ENCODE results near the gene TREML2.
A peak's percentile ranks its signal among the peaks of the same experiment; 100 is the strongest.
"Not testable (repeated sequence)": the region's sequence is repeated elsewhere in the genome, so short reads cannot be mapped to it uniquely, and the experiment has no call there.

TREML2 gene, protein sequence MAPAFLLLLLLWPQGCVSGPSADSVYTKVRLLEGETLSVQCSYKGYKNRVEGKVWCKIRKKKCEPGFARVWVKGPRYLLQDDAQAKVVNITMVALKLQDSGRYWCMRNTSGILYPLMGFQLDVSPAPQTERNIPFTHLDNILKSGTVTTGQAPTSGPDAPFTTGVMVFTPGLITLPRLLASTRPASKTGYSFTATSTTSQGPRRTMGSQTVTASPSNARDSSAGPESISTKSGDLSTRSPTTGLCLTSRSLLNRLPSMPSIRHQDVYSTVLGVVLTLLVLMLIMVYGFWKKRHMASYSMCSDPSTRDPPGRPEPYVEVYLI

DNA sequence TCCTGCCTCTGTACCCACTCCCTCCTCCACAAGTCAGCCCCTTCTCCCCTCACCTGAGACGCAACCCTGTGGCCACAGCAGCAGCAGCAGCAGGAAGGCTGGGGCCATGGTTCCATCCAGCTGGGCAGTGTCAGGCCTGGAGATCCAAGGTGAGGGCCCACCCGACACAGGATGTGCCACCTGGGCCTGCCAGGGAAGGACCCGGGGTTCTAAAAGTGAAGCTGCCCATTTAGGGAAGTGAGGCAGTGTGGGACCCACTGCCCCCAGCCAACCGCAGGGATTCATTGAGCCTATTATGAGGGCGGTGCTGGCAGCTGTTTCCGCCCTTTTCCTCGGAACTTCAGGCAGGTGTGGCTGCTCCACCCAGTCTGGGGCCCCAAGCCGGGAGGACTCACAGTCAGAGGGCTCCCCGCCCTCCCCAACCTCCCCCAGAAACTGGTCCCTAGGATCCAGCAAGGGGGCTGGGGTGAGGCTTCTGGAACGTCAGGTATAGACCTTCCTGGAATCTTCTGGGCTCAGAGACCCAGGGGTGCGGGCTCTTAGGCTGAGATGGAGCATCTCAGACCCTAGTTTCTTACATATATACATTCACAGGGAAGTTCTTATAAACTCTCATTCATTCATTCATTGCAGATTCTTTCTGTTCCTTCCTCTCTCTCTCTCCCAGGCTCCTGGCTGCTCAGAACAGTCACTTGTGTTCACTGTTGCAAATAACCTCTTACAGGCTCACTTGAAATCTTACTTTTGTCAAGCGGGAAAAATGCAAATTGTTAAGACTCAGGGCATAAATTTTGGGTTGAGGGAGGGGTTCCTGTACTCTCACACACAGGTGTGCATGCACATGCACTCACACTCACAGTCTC is at the start of gene TREML2:
TSS of gene TREML2 (minus strand) at position 249 of the 863 bp plus-strand sequence. CDS start at position 108, 141 bp downstream.
- peak; percentile 52 for DNase-seq

DNA sequence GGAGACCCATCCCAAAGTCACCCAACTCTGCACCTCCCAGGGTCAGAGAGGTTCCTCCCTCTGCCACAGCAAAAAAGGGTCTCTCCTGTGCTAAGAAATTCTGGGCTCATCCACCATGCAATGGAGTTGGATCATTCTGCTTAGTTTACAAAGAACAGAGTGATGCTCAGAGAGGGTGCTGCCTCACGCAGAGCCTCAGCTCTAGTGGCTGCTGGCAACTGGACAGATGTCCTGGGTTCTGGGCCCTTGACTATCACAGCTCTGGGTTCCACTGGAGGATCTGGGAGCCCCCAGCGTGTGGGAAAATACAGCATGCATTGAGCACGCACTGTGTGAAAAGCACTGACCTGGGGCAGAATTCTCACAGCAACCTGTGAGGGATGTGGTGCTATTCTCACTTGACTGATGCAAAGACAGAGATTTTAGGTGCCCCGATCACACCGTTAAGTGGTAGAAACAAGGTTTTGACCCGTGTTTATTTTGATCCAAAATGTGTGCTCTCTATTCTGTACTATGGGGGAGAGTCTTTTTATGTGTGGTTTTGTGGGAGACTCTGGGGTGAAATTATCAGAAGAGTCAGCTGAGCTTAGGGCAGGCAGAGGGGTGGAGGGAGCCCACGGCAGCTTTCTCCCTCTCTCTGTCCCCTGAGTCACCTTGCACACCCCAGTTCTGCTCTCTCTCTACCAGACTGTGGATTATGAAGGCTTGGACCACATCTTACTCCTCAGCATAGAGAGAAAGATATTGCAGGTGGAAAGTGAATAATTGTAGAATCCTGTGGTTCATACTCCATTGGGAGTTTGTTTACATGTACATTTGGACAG is 47.1 kb upstream of the TREML2 start:
- no peak for DNase-seq

DNA sequence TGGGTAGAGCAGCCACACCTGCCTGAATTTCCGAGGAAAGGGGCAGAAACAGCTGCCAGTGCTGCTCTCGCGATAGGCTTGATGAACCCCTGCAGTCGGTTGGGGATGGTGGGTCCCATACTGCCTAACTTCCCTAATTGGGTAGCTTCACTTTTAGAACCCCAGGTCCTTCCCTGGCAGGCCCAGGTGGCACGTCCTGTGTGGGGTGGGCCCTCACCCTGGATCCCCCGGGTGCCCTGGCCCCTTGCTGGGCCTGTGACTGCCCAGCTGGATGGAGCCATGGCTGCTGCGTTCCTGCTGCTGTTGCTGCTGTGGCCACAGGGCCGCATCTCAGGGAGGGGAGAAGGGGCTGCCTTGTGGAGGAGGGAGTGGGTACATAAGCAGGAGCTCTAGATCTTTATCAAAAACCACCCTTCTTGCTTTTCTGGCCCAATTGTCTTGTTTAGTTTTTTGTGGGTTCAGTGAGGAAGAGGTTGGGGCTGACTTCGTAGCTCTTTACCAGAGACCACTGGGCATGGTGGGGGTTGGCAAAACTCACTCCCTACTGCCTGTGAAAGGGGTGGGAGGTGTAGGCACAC is 46.4 kb upstream of the TREML2 start:
- DNase-seq = no peak

DNA sequence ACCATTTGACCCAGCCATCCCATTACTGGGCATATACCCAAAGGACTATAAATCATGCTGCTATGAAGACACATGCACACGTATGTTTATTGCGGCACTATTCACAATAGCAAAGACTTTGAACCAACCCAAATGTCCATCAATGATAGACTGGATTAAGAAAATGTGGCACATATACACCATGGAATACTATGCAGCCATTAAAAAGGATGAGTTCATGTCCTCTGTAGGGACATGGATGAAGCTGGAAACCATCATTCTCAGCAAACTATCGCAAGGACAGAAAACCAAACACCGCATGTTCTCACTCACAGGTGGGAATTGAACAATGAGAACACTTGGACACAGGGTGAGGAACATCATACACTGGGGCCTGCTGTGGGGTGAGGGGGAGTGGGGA is 45.6 kb upstream of the TREML2 start:
- not testable (repeated sequence) for DNase-seq

DNA sequence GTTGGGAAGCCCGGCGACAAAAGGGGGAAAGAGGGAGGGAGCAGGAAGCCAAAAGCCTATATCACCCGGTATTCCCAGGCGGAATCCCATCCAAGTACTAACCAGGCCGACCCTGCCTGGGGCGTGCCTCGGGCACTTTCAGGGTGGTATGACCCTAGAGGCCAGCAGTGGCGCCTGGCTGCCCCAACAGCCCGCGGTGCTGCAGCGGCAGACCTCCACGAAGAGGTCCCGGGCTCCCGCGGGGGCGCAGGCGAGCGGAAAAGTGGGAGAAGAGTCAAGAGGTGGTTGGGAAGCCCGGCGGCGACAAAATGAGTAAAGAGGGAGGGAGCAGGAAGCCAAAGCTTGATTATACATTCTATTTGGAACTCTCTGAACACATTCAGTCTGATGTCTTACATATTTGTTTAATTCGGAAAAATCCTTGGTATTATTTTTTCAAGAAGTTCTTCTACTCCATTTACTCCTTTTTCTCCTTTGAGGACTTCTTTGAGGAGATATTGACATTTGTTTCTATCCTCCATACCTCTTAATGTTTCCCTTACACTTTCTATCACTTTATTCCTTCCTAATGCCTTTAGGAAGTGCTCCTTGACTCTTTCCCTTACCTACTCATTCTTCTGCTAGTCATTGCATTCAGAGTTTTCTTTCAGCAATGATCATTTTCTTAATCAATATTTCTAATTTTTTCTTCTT is 38.7 kb upstream of the TREML2 start:
- DNase-seq = no peak

DNA sequence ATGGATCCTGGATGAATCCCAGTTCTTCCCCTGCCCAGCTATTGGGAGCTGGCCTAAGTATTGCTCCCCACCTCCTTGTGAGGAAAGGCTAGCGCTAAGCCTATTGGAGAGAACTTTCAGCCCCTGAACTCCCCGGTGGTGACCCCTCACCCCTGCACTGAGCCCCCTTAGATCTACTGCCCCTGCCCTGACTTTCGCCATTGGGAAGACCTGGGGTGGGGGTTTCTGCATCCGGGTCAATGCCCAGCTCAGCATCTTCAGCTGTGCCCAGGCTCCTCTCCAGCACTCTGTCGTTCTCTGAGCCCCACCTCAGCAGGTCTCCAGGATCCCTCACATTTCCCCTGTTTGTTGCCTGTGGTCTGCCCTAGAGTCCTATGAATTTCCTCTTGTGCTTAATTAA is 36.2 kb upstream of the TREML2 start:
- DNase-seq = no peak

DNA sequence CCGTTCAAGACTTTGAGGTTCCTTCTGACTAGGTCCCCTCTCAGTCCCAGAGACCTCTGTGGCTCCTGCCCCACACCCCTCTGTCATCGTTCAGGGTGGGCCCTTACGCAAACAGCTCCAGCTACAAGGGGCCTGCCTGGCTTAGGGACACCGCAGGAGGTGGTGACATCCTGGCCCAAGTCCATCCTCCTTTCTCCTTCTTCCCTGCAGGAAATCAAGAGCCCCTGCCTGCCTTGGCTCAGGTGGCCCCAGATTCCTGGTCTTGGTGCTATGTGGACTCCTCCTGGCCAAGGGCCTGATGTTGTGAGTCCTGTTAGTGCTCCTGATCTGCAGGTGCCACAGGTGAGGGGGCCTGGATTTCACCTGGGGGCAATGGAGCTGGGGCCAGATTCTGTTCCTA is 35.3 kb upstream of the TREML2 start:
- no peak for DNase-seq

DNA sequence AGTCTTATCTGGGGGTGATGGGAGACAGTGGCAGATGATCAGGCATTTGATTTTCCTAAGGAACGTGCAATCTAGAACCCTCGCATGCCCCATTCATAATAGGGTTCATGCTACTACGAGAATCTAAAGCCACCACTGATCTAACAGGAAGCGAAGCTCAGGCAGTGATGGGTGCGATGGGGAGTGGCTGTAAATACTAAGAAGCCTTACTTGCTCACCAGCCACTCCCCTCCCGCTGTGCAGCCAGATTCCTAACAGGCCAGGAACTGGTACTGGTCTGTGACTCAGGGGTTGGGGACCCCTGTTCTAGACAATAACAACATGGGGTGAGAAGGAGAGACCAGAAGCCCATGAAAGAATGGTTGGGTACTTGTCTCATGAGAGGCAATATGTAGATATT is 31.7 kb upstream of the TREML2 start:
- no peak for DNase-seq

DNA sequence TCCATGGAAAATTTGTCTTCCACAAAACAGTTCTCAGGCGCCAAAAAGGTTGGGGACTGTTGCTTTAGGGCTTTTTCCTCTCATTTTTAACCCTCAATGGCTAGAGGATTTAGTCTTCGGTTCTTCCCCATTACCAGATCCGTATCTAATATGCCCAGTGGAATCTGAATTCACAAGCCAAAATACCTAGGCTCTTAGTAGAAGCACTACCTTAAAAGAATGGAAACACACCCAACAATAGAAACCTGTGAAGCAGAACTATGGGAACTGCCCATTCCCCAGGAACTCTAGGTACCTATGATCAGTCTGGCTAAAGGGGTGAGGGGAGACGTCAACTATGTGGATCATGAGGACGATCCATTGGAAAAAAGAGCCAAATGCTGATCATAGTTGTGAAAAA is 30.3 kb upstream of the TREML2 start:
- no peak for DNase-seq

DNA sequence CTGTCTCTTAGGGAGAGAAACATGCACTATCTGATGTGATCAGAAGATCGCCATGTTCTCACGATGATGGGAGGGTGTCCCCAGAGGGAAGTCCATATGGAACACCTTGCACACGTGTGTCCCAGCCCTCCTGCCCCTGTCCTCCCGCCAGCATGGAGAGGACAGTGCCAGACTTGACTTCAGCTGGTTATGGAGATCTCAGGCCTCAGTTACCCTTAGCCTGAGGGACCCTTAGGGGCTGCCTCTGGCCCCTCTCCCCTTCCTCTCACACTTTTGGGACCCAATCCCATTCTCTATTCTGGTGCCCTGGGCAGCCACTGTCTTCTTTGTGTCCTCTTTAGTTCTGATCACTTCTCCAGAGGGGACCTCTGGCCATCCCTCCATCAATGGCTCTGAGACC is 28.8 kb upstream of the TREML2 start:
- DNase-seq = no peak

DNA sequence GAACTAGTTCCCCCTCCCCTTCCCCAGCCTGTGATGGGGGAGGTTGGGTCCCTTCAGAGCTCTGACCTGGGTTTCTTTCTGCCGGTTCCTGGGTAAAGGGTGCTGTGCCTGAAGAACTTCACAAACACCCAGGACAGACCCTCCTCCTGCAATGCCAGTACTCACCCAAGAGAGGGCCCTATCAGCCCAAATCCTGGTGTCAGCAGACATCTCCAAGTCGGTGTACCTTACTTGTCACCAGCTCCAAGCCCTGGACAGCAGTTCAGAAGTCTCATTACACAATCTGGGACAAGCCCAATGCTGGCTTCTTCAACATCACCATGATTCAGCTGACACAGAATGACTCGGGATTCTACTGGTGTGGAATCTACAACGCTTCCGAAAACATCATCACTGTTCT is 27.7 kb upstream of the TREML2 start:
- no peak for DNase-seq

DNA sequence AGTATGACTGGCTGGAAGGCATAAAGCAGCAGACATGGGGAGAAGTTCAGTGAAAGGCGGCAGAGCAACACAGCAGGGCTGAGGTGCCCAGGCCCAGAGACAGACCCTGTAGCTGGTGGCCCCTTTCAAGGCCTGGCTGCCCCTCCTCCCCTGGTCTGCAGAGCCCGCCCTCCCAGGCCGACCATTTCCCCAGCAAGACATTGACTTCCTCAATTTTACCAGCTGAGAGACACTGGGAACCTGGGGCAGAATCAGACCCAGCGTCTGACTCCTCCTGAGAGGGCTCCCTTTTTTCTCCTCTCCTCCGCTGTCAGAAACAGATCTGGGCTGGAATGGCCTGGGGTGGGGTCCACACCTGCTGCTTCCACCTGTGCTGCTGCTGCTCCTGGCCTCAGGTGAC is 27.1 kb upstream of the TREML2 start, which contains the start of gene TREML4:
TSS of gene TREML4 (plus strand) at position 254 of the 400 bp plus-strand sequence. CDS start at position 333, 79 bp downstream.
- DNase-seq = no peak

DNA sequence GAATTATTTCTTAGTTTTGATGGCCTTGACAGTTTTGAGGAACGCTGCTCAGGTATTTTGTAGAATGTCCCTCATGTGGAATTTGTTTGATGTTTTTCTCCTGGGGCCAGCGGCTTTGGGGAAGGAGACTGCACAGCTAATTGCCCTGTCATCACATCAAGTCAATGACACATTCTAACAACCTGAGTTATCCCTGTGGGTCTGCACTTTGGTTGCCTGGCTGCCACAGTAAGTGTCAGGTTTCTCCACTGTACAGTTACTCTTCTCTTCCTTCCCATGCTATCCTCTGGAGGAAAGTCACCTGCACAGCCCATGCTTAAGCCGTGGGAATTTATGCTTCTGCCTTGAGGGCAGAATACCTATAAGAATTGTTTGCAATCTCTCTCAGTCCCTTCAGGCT is 25.8 kb upstream of the TREML2 start:
- no peak for DNase-seq

DNA sequence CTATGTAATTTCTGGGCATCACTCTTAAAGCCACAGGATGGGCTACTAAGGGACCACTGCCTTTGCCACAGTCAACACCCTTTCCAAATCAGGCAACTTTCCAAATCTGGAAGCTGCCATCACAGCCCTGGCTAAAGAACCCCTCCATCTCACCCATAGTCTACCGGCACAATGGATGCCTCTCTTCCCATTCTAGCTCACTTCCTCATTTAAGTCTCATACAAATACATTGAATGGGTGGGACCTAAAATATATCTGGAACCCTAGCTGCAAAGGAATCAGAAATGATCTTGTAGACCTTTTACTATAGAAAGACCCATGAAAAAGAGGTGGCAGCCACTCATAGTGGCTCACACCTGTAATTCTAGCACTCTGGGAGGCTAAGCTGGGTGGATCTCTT is 23.9 kb upstream of the TREML2 start:
- DNase-seq = no peak

DNA sequence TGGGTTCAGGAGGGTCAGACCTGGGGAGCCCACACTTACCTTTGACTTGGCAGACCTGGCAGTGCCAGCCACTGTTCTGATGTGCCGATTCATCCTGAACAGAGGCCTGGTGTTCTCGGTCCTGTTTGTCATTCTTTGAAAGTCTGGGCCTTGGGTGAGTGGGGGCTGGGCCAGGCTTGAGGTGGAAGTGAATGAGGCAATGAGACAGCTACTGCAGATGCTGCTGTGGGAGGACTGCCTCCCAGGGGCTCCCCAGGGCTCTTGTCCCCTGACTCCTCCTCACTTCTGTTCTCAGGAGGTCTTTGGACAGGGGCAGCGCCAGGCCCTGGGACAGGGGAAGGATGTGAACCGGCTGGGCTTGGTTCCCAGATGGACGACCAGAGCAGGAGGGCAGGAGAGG is 21.6 kb upstream of the TREML2 start:
- no peak for DNase-seq

DNA sequence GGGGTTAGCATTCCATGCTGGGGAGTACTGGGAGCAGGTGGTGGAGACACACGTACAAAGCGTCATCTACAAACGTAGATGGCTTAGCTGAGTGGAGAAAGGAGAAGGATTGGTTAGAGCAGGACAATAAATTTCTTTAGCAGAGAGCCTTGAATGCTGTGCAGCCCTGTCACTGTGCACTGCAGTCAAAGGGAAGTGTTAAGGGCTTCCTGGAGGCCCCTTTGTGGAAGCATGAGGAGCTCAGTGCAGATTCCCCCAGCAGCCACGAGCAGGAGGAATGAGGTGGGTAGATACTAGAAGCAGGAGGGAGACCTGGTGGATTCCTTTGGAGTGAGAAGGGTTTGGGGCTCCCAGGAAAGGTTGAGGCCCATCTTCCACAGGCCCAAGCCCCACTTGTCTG is 21.1 kb upstream of the TREML2 start:
- DNase-seq = no peak

DNA sequence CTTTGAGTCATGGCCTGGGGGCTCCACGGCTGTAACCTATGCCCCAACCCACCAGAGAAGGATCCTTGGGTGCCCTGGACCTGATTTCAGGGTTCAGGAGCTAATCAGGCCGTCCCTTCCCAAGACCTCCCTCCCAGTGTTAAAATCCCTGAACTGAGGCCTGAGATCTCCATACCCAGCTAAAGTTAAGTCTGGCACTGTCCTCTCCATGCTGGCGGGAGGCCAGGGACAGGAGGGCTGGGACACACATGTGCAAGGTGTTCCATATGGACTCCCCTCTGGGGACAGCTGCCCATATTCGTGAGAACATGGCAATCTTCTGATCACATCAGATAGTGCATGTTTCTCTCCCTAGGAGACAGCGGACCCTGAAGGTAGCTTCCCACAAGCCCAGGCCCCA is 15.7 kb upstream of the TREML2 start:
- no peak for DNase-seq

DNA sequence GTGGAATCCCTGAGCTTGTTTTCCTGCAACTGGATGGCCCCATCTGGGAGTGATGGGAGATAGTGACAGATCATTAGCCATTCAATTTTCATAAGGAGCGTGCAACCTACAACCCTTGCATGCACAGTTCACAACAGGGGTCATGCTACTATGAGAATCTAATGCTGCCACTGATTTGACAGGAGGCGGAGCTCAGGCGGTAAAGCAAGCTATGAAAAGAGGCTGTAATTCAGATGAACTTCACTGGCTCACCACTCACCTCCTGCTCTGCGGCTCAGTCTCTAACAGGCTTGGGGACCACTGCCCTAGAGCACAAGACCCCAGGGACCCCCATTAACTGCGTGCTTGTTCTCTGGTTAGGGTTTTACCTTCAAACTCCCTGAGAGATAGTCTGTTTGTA is 14.8 kb upstream of the TREML2 start:
- DNase-seq = no peak

DNA sequence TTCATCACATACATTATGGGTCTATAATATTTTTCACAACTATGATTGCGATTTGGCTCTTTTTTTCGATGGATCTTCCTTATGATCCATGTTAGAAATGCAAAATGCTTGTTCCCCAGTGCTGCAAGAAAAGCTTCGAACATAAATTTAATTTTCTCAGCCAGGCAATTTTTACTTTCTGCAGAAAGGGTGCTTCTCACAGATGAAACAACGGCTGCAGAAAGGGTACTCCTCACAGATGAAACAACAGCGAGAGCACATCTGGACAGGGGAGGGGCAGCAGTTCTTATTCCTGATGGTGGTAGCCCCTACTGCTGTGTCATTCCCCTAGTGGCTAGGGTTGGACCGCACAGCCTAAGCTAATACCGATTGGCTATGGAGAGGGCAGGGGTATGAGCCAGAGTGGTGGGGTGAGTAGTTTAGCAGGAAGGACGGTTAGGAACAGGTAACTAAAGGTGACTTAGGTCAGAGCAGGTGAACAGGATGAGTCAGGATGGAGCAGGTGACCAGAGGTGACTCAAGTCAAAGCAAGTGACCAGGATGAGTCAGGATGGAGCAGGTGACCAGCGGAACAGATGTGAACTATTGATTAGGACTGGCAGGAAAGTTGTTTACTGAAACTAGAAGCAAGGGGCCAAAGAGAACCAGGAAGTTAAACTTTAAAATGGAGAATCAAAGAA is 13.8 kb upstream of the TREML2 start:
- no peak for DNase-seq

DNA sequence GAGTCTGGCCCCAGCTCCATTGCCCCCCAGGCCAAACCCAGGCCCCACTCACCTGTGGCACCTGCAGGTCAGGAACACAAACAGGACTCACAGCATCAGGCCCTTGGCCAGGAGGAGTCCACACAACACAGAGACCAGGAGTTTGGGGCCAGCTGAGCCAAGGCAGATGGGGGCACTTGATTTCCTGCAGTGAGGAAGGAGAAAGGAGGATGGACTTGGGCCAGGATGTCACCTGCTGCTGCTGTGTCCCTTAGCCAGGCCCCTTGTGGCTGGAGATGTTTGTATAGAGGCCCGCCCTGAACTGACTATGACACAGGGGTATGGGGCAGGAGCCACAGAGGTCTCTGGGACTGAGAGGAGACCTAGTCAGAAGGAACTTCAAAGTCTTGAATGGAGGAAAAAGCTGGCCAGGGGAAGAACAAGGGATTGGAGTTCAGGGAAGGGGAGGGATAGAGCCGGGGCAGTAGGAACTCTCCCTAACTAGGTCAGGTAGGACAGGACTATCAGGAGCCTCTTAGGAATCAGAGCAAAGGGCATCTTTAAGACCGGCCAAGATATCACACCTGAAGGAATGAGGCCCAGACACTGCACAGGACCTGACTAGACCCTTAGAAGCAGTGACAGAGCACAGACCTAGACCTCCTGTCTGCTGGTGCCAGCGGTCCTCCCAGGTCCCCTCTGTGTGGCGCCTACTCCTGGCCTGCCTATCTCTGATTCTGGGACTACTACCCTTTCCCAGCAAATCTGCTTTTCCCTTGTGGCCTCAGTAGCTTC is 8.8 kb upstream of the TREML2 start:
- no peak for DNase-seq

All from stimulated activated CD4-positive, alpha-beta T cell treated with anti-CD3 and anti-CD28 coated beads, Interleukin-1b, Interleukin-23, amount 100 ng/mL, for 48 hours (primary cell).